Ectodermal cell (in vitro differentiated cells): ENCODE measurements around the gene SLC16A13.
A peak's percentile ranks its signal among the peaks of the same experiment; 100 is the strongest.

Experiments
- H3K27ac ChIP-seq: 2 replicates; pipeline ENCODE4 v1.7.0; 2013; ENCODE audit warnings: mild to moderate bottlenecking, low read depth, low read length; ENCODE audit not compliant: insufficient read depth, poor library complexity, severe bottlenecking
- H3K27me3 ChIP-seq: 2 replicates; pipeline ENCODE4 v1.7.0; 2013; ENCODE audit warnings: mild to moderate bottlenecking, low read length; ENCODE audit not compliant: insufficient read depth, control insufficient read depth, poor library complexity, severe bottlenecking
- H3K36me3 ChIP-seq: one replicate; pipeline ENCODE4 v1.7.0; 2013; ENCODE audit warnings: low read length; ENCODE audit not compliant: control insufficient read depth, insufficient read depth
- H3K4me1 ChIP-seq: one replicate; pipeline ENCODE4 v1.7.0; 2013; ENCODE audit warnings: low read length; ENCODE audit not compliant: control insufficient read depth, insufficient read depth
- H3K4me3 ChIP-seq: 2 replicates; pipeline ENCODE4 v1.7.0; 2013; ENCODE audit warnings: low read depth, low read length, control low read depth; ENCODE audit not compliant: insufficient read depth
- H3K9me3 ChIP-seq: 2 replicates; pipeline ENCODE4 v1.7.0; 2013; ENCODE audit warnings: mild to moderate bottlenecking, low read length, moderate library complexity; ENCODE audit not compliant: control insufficient read depth
- WGBS, 2 experiments: methylation state at CpG; one replicate each; pipeline ENCODE4 v1.1.7; 2013; ENCODE audit warnings: missing lambda C conversion rate in 2 of 2; 5-methylcytosine and 5-hydroxymethylcytosine counted together

Gene SLC16A13

GRCh38 chr17:7014261-7014994 lies 21.4 kb upstream of the SLC16A13 start:
- 2% methylated on average over 75 of the region's 75 CpGs for WGBS, 2 experiments
- H3K4me3 ChIP-seq = peak overlapping the region; percentile 77
- no peaks in the 10 kb centered on the region for H3K9me3 ChIP-seq
- no peaks in the 10 kb centered on the region for H3K36me3 ChIP-seq
- peak overlapping the region; percentile 66 for H3K27ac ChIP-seq
- H3K4me1 ChIP-seq = peaks cover 22% of the 10 kb centered on the region
- no peaks in the 10 kb centered on the region for H3K27me3 ChIP-seq

DNA sequence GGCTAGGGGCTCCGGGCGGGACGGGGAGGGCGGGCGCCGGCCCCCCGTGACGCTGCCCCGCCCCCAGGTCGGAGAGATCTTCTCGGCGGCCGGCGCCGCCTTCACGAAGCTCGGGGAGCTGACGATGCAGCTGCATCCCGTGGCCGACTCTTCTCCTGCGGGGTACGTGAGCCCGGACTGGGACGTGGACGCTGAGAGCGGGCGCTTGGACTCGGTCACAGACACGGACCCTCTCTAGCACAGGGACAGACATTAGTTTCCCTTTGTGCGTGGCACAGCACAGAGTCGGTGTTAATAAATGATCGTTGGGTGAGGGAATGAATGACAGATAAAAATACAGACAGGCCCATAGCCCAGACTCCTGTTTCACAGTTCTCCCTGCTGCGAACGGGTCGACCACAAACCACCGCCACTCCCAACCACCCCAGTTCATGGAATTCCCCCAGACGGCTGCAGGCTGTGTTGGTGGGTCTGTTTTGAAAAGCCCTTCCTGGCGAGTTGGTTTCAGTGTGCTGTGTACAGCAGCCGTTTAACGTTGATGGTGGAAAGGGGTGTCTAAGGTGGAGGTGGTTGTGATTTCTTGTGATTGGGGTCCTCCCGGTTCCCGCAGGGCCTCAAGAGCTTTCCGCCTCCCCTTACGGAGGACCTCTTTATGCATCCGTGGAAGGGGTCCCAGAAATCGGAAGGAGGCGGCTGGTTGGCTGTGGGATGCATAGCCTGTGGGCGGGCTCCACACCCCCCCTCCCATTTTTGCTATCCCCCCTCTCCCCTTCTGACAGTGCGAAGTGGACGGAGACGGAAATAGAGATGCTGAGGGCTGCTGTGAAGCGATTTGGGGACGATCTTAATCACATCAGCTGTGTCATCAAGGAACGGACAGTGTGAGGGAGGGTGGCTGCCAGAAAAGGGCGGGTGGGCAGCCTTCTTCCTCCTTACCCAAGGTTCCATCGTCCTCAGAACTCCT lies 20.5 kb upstream of the SLC16A13 start:
- Histone ChIP-seq H3K27ac (peak overlapping the region; percentile 66), H3K27me3 (peaks cover 1% of the 10 kb centered on the region), H3K9me3 (no peaks in the 10 kb centered on the region), H3K4me1 (peaks cover 22% of the 10 kb centered on the region), H3K36me3 (no peaks in the 10 kb centered on the region), H3K4me3 (peak overlapping the region; percentile 77)
- 30 to 31% methylated on average over 55 to 56 of the region's 56 CpGs for WGBS, 2 experiments

DNA sequence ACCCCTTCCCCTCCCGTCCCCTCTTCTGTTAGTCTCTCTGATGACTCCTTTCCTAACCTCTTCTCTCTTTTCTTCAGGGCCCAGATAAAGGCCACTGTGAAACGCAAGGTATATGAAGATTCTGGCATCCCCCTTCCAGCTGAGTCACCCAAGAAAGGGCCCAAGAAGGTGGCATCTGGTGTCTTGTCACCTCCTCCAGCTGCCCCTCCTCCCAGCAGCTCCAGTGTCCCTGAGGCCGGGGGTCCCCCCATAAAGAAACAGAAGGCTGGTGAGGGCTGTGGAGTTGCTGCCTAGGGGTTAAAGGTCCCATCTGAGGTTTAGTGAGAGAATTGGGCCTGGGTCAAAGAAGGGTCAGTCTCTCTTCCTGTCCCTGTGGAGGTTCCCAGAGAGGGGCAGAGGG lies 19.4 kb upstream of the SLC16A13 start:
- 90 to 94% methylated on average over 3 of the region's 3 CpGs for WGBS, 2 experiments
- Histone ChIP-seq H3K4me3 (no peak overlapping the region), H3K4me1 (peaks cover 15% of the 10 kb centered on the region), H3K36me3 (no peaks in the 10 kb centered on the region), H3K9me3 (no peaks in the 10 kb centered on the region), H3K27me3 (peaks cover 13% of the 10 kb centered on the region), H3K27ac (no peak overlapping the region)

- Histone ChIP-seq H3K27me3 (peaks cover 20% of the 10 kb centered on the region), H3K27ac (no peak overlapping the region), H3K4me1 (peaks cover 15% of the 10 kb centered on the region), H3K4me3 (no peak overlapping the region), H3K9me3 (no peaks in the 10 kb centered on the region), H3K36me3 (no peaks in the 10 kb centered on the region)
- WGBS, 2 experiments = 92 to 93% methylated on average over 20 of the region's 20 CpGs
Measured at GRCh38 chr17:7016886-7017826, 18.7 kb upstream of the SLC16A13 start.

- Histone ChIP-seq H3K27me3 (peaks cover 27% of the 10 kb centered on the region), H3K4me3 (no peak overlapping the region), H3K4me1 (peaks cover 15% of the 10 kb centered on the region), H3K9me3 (no peaks in the 10 kb centered on the region), H3K36me3 (no peaks in the 10 kb centered on the region), H3K27ac (no peak overlapping the region)
- 93 to 95% methylated on average over 12 of the region's 12 CpGs for WGBS, 2 experiments
Measured at GRCh38 chr17:7017827-7018200, 18.0 kb upstream of the SLC16A13 start.

GRCh38 chr17:7018331-7018964 lies 17.4 kb upstream of the SLC16A13 start:
- H3K27ac ChIP-seq = no peak overlapping the region
- 86 to 89% methylated on average over 10 of the region's 10 CpGs for WGBS, 2 experiments
- peaks cover 11% of the 10 kb centered on the region for H3K4me1 ChIP-seq

GRCh38 chr17:7019367-7019766 lies 16.4 kb upstream of the SLC16A13 start:
- WGBS, 2 experiments = 62 to 70% methylated on average over 10 of the region's 10 CpGs
- Histone ChIP-seq H3K4me3 (no peak overlapping the region), H3K4me1 (peaks cover 6% of the 10 kb centered on the region), H3K27ac (no peak overlapping the region), H3K9me3 (no peaks in the 10 kb centered on the region), H3K27me3 (peaks cover 42% of the 10 kb centered on the region), H3K36me3 (no peaks in the 10 kb centered on the region)

More at GRCh38 chr17:7018331-7018964, 17.4 kb upstream of the SLC16A13 start:
- Histone ChIP-seq H3K4me3 (no peak overlapping the region), H3K9me3 (no peaks in the 10 kb centered on the region), H3K36me3 (no peaks in the 10 kb centered on the region), H3K27me3 (peaks cover 33% of the 10 kb centered on the region)

DNA sequence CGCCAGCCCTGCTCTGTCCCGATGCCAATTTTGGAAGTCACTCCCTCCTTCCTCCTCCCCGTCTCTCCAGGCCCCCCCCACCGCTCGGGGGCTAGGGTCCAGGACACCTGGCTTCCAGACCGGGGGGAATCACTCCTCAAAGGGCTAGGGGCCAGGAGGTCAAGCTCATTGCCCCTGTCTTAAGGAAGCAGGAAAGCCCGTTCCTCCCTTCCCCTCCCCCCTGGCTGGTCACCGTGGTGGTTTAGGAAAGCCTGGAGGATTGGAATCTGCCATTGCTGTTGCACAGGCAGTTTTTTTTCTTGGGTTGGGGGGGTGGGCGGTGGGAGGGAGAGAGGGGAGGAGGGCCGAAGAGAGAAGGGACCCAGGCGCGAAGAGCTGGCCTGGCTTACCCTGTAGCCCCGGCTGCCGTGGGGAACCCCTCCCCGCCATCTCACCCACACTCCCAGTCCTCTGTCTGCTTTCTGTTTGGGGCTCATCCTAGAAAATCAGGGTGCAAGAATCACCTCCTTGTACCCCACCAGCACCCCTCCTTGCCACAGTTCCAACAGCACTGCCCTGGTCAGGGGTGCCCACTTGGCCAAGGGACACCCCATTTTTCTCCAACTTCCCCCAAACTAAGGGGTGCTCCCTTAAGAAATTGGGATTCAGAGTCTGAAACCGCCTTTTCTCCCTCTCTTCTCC lies 15.8 kb upstream of the SLC16A13 start:
- no peak overlapping the region for H3K27ac ChIP-seq
- peaks cover 6% of the 10 kb centered on the region for H3K4me1 ChIP-seq
- no peaks in the 10 kb centered on the region for H3K36me3 ChIP-seq
- WGBS, 2 experiments = 26 to 28% methylated on average over 12 of the region's 16 CpGs
- peaks cover 47% of the 10 kb centered on the region for H3K27me3 ChIP-seq
- no peaks in the 10 kb centered on the region for H3K9me3 ChIP-seq
- H3K4me3 ChIP-seq = no peak overlapping the region
